ENCODE measurements around the gene ZNF644. TPM values are rescaled to one million over a fixed set of nuclear protein-coding genes. Genes with fewer than 3 reads are reported as not detected.
"Not testable (repeated sequence)": the region's sequence is repeated elsewhere in the genome, so short reads cannot be mapped to it uniquely, and the experiment has no call there.

ZNF644 gene
- total and polyA plus RNA-seq, 4 donors: 12.0 to 82.3 (median 40.0) TPM

DNA sequence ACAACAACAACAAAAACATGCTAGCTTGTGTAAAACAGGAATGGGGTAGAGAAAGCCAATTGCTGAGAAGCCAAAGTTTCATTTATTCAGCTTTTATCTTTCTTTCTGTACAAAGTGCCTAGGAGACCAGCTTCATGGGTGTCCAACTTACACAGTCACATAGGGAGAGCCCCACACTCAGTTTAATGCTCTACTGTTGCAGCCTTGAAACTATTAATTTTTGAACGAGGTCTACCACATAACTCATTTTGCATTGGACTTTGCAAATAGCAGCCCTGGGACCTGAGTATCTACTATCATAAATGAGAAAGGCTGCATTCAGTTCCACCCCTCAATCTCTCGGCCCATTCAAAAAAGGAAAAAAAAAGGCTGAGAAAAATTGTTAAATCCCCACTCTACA lies 98.8 kb downstream of the ZNF644 start:
- intact Hi-C loops (cut with DNase I): no loop called here
- Histone ChIP-seq H3K4me1 (ENCODE audit: control insufficient read depth in 1 of 2, insufficient read depth in 2 of 2, low read length in 2 of 2) (peaks cover 6 to 8% of the 10 kb centered on the region in 2 donors), H3K27ac (ENCODE audit: low read depth in 1 of 2, low read length in 2 of 2) (no peak overlapping the region), H3K4me3 (ENCODE audit: low read length in 2 of 2) (no peak overlapping the region), H3K36me3 (ENCODE audit: control insufficient read depth in 1 of 2, insufficient read depth in 2 of 2, low read length in 1 of 2) (no peaks in the 10 kb centered on the region), H3K27me3 (ENCODE audit: control insufficient read depth in 1 of 2, insufficient read depth in 2 of 2, low read length in 1 of 2) (no peaks in the 10 kb centered on the region), H3K9me3 (ENCODE audit: control insufficient read depth, low read length) (no peaks in the 10 kb centered on the region)
- no peak for ATAC-seq (ENCODE audit: low FRiP score)
- DNase-seq: no peak
- 40 to 53% methylated on average over 2 of the region's 2 CpGs for WGBS, 2 donors

DNA sequence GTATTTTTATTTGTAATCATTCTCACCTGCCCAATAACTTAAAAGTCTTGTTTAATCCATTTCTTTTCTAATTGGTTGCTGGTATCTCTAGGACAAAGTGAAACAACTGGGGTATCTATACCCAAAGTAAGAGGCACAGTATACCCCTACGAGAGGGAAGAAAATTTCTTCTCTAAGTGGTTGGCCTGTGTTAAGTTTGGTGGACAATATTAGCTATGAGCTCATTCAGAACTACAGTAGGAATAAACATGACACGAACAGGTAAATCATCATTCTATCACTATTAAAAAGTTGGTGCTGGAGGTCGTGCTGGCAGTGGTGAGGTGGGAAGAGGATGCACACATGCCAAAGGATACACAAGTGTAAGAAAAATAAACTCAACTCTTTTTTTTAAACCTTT lies 99.6 kb downstream of the ZNF644 start:
- Histone ChIP-seq H3K4me1 (ENCODE audit: control insufficient read depth in 1 of 2, insufficient read depth in 2 of 2, low read length in 2 of 2) (peaks cover 6 to 8% of the 10 kb centered on the region in 2 donors), H3K4me3 (ENCODE audit: low read length in 2 of 2) (no peak overlapping the region)
- no peak for ATAC-seq (ENCODE audit: low FRiP score)

DNA sequence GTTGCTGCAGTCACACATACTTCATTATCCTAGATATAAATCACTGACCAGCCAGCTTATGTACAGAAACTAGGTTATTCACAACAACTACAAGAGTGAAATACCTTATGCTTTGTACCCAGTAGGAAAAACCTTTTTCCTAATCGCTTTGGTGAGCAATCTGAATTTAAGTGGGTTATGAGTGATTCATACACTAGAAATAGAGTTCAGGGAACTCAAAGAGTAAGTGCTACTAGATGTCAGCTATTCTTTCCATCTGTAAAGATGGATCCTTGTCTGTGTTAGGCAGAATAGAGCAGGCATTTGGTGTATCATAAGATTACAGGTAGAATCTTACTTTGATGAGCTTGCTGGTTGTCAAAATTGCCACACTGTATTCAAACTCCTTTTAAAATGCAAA lies 101.9 kb downstream of the ZNF644 start:
- H3K4me1 ChIP-seq (ENCODE audit: control insufficient read depth in 1 of 2, insufficient read depth in 2 of 2, low read length in 2 of 2): peaks cover 4% of the 10 kb centered on the region in 2 donors
- ATAC-seq (ENCODE audit: low FRiP score): no peak
- no peak overlapping the region for H3K27ac ChIP-seq (ENCODE audit: low read depth in 1 of 2, low read length in 2 of 2)
- H3K9me3 ChIP-seq (ENCODE audit: control insufficient read depth, low read length): no peaks in the 10 kb centered on the region
- H3K36me3 ChIP-seq (ENCODE audit: control insufficient read depth in 1 of 2, insufficient read depth in 2 of 2, low read length in 1 of 2): no peaks in the 10 kb centered on the region
- no peak overlapping the region for H3K4me3 ChIP-seq (ENCODE audit: low read length in 2 of 2)
- H3K27me3 ChIP-seq (ENCODE audit: control insufficient read depth in 1 of 2, insufficient read depth in 2 of 2, low read length in 1 of 2): no peaks in the 10 kb centered on the region
- intact Hi-C loops (cut with DNase I): no loop called here
- 72 to 73% methylated on average over 1 of the region's 1 CpG for WGBS, 2 donors
- DNase-seq: no peak

More for the DNA sequence above, 99.6 kb downstream of the ZNF644 start:
- intact Hi-C loops (cut with DNase I): no loop called here
- H3K27me3 ChIP-seq (ENCODE audit: control insufficient read depth in 1 of 2, insufficient read depth in 2 of 2, low read length in 1 of 2): no peaks in the 10 kb centered on the region
- H3K9me3 ChIP-seq (ENCODE audit: control insufficient read depth, low read length): no peaks in the 10 kb centered on the region
- no peak overlapping the region for H3K27ac ChIP-seq (ENCODE audit: low read depth in 1 of 2, low read length in 2 of 2)
- WGBS, 2 donors: 76 to 84% methylated on average over 3 of the region's 3 CpGs
- no peaks in the 10 kb centered on the region for H3K36me3 ChIP-seq (ENCODE audit: control insufficient read depth in 1 of 2, insufficient read depth in 2 of 2, low read length in 1 of 2)
- DNase-seq: no peak

DNA sequence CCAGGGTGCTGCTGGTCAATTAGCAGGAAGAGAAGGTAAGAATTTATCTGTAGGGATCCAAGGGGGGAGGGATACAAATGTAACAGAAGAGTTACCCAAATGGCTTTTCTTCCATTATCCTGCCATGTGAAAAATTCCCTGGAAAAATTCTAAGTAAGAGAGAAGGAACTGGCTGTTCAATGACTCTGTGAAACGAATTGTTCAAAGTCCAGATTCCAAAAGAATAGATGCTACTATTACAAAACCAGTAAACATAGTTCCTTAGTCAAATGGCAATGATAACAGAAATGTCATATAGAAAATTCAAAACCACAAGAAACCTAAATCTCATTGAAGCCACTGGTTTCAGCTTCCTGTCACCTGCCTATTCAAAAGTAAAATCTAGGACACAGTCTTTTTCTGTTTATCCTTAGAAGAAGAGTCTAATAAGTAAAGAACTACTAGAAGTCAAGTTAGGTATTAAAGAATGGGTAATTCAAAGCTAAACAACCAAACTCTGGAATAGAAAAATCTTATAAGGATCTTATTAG lies 102.6 kb downstream of the ZNF644 start:
- Histone ChIP-seq H3K4me3 (ENCODE audit: low read length in 2 of 2) (no peak overlapping the region), H3K27me3 (ENCODE audit: control insufficient read depth in 1 of 2, insufficient read depth in 2 of 2, low read length in 1 of 2) (no peaks in the 10 kb centered on the region), H3K36me3 (ENCODE audit: control insufficient read depth in 1 of 2, insufficient read depth in 2 of 2, low read length in 1 of 2) (no peaks in the 10 kb centered on the region), H3K9me3 (ENCODE audit: control insufficient read depth, low read length) (no peaks in the 10 kb centered on the region), H3K4me1 (ENCODE audit: control insufficient read depth in 1 of 2, insufficient read depth in 2 of 2, low read length in 2 of 2) (peaks cover 4% of the 10 kb centered on the region in 2 donors), H3K27ac (ENCODE audit: low read depth in 1 of 2, low read length in 2 of 2) (no peak overlapping the region)
- intact Hi-C loops (cut with DNase I): no loop called here
- ATAC-seq (ENCODE audit: low FRiP score) (no peak), DNase-seq (no peak)
- WGBS, 2 donors: 87 to 88% methylated on average over 1 of the region's 1 CpG

DNA sequence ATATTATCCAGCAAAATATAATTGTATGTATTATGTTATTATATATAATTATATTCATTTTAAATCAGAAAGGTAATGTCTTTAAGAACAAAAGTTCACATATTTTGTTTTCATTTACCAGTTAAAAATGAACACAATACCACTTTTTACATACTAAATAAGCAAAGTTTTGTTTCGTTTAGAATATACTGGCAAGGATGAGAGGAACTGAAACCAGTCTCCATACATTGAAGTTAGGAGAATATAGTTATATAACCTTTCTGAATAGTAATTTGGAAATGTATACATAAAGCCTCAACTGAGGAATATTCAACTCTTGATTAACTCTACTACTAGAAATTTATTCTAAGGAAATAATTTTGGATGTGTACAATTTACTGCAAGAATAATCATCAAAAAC lies 110.5 kb downstream of the ZNF644 start:
- Histone ChIP-seq H3K36me3 (ENCODE audit: control insufficient read depth in 1 of 2, insufficient read depth in 2 of 2, low read length in 1 of 2) (no peaks in the 10 kb centered on the region), H3K9me3 (ENCODE audit: control insufficient read depth, low read length) (no peaks in the 10 kb centered on the region), H3K27me3 (ENCODE audit: control insufficient read depth in 1 of 2, insufficient read depth in 2 of 2, low read length in 1 of 2) (no peaks in the 10 kb centered on the region), H3K4me1 (ENCODE audit: control insufficient read depth in 1 of 2, insufficient read depth in 2 of 2, low read length in 2 of 2) (no peaks in the 10 kb centered on the region), H3K27ac (ENCODE audit: low read depth in 1 of 2, low read length in 2 of 2) (no peak overlapping the region), H3K4me3 (ENCODE audit: low read length in 2 of 2) (no peak overlapping the region)
- intact Hi-C loops (cut with DNase I): no loop called here
- ATAC-seq (ENCODE audit: low FRiP score) (no peak), DNase-seq (no peak)
- WGBS, 2 donors: 87 to 88% methylated on average over 1 of the region's 1 CpG

DNA sequence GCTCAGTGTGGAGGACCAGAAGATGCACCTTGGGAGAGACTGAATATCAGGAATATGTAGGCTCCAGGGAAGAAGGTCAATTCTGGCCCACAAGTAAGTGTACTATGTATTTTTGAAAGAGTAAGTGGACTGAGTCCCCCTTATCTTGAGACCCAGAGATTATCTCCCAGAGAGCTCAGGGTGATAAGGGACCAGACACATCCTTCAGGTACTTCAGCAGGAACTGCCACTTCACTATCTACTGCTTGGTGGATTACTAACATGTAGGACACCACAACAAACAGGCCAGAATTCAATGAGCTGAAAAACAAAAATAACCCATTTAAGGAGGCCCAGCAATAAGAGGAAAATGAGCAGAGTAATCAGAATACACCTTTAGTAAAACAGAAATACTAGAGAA lies 119.2 kb downstream of the ZNF644 start:
- intact Hi-C loops (cut with DNase I): no loop called here
- DNase-seq (no peak), ATAC-seq (ENCODE audit: low FRiP score) (no peak)
- Histone ChIP-seq H3K27me3 (ENCODE audit: control insufficient read depth in 1 of 2, insufficient read depth in 2 of 2, low read length in 1 of 2) (no peaks in the 10 kb centered on the region), H3K36me3 (ENCODE audit: control insufficient read depth in 1 of 2, insufficient read depth in 2 of 2, low read length in 1 of 2) (peaks cover 0 to 2% of the 10 kb centered on the region in 2 donors), H3K27ac (ENCODE audit: low read depth in 1 of 2, low read length in 2 of 2) (no peak overlapping the region), H3K4me3 (ENCODE audit: low read length in 2 of 2) (no peak overlapping the region), H3K9me3 (ENCODE audit: control insufficient read depth, low read length) (no peaks in the 10 kb centered on the region), H3K4me1 (ENCODE audit: control insufficient read depth in 1 of 2, insufficient read depth in 2 of 2, low read length in 2 of 2) (no peaks in the 10 kb centered on the region)

DNA sequence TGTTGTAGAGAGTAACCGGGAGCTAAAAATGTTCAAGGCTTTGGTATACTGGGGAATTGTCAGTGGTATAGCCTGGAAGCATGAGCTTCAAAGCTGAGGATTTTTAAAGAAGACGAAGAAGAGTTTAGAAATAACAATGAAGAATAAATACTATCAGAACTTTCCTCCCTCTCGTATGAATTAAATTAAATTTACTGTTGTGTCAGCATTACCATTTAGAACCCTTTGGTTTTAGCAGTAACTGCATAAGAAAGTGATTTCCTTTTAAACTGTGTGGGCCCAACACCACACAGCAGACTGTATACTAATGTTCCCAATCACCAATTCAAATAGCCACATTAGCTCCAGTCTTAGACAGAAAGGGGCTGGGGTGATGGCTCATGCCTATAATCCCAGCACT lies 122.6 kb downstream of the ZNF644 start:
- no peak for DNase-seq
- Histone ChIP-seq H3K4me3 (ENCODE audit: low read length in 2 of 2) (no peak overlapping the region), H3K9me3 (ENCODE audit: control insufficient read depth, low read length) (no peaks in the 10 kb centered on the region), H3K4me1 (ENCODE audit: control insufficient read depth in 1 of 2, insufficient read depth in 2 of 2, low read length in 2 of 2) (no peaks in the 10 kb centered on the region), H3K27ac (ENCODE audit: low read depth in 1 of 2, low read length in 2 of 2) (no peak overlapping the region), H3K36me3 (ENCODE audit: control insufficient read depth in 1 of 2, insufficient read depth in 2 of 2, low read length in 1 of 2) (peaks cover 0 to 2% of the 10 kb centered on the region in 2 donors), H3K27me3 (ENCODE audit: control insufficient read depth in 1 of 2, insufficient read depth in 2 of 2, low read length in 1 of 2) (no peaks in the 10 kb centered on the region)
- 97 to 98% methylated on average over 3 of the region's 3 CpGs for WGBS, 2 donors
- ATAC-seq (ENCODE audit: low FRiP score): no peak
- intact Hi-C loops (cut with DNase I): no loop called here

DNA sequence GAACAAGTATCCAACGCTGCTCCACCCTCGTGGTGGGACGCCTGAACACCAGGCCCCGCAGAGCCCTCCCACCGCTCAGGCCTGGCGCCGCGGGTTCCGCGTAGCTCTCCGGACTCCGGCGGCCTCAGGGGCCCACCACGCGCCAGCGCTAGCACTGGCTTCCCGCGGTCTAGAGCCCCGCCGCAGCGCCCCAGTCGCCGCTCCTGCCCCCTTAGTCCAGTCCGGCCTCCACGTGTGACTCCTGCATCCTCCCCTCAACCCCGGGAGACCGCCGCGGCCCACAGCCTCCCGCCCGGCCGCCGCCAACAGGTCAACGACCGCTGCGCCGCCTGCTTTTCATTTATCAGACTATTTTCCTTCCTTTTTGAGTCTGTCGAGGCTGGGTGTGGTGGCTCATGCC lies 128.2 kb downstream of the ZNF644 start:
- ATAC-seq (ENCODE audit: low FRiP score); H3K9me3 ChIP-seq (ENCODE audit: control insufficient read depth, low read length); H3K36me3 ChIP-seq (ENCODE audit: control insufficient read depth in 1 of 2, insufficient read depth in 2 of 2, low read length in 1 of 2); H3K4me1 ChIP-seq (ENCODE audit: control insufficient read depth in 1 of 2, insufficient read depth in 2 of 2, low read length in 2 of 2); H3K27ac ChIP-seq (ENCODE audit: low read depth in 1 of 2, low read length in 2 of 2); intact Hi-C loops (cut with DNase I); DNase-seq; H3K27me3 ChIP-seq (ENCODE audit: control insufficient read depth in 1 of 2, insufficient read depth in 2 of 2, low read length in 1 of 2); H3K4me3 ChIP-seq (ENCODE audit: low read length in 2 of 2): not testable (repeated sequence)
- WGBS, 2 donors: 96 to 97% methylated on average over 21 to 38 of the region's 38 CpGs

DNA sequence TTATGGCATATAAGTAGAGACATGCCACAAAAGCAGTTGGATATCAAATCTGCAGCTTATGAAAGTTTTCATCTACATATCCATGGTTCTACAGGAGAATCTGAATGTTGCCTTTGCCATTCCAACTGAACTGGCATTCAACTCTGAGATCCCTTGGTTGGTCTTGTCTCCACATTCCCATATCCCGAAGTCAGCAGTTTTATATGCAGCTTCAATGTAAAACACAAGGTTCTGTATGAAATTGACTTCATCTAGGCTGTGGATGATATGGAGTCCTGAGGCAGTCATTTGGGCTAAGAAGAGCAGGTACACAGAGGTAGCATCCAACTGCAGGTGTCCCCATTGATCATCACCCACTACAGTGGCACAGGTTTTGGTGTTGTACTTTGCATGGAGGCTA lies 129.0 kb downstream of the ZNF644 start:
- intact Hi-C loops (cut with DNase I); H3K9me3 ChIP-seq (ENCODE audit: control insufficient read depth, low read length); H3K27ac ChIP-seq (ENCODE audit: low read depth in 1 of 2, low read length in 2 of 2); H3K4me1 ChIP-seq (ENCODE audit: control insufficient read depth in 1 of 2, insufficient read depth in 2 of 2, low read length in 2 of 2); DNase-seq; H3K36me3 ChIP-seq (ENCODE audit: control insufficient read depth in 1 of 2, insufficient read depth in 2 of 2, low read length in 1 of 2); H3K27me3 ChIP-seq (ENCODE audit: control insufficient read depth in 1 of 2, insufficient read depth in 2 of 2, low read length in 1 of 2); H3K4me3 ChIP-seq (ENCODE audit: low read length in 2 of 2); ATAC-seq (ENCODE audit: low FRiP score): not testable (repeated sequence)
- WGBS, 2 donors: 98 to 100% methylated on average over 1 of the region's 1 CpG

Measured in aorta (tissue), 5 donors.